Mammary epithelial cell (primary cell): ENCODE data around the gene MAPK13.

Experiments used
- CTCF ChIP-seq, 2 donors: IDR thresholded peaks in 1 of 2; conservative IDR thresholded peaks in 1 of 2; 2 replicates each; pipeline ENCODE4 v1.5.1; 2011 to 2012; ENCODE audit warnings: inconsistent platforms in 2 of 2, low read length in 2 of 2, mild to moderate bottlenecking in 2 of 2, control low read depth in 1 of 2, low read depth in 1 of 2; ENCODE audit not compliant: insufficient read depth in 1 of 2; ENCODE audit errors: extremely low read depth in 1 of 2
- EZH2 ChIP-seq: IDR thresholded peaks from 2 replicates; pipeline ENCODE4 v1.6.1; 2012; ENCODE audit warnings: low read length, inconsistent platforms, borderline replicate concordance

DNA sequence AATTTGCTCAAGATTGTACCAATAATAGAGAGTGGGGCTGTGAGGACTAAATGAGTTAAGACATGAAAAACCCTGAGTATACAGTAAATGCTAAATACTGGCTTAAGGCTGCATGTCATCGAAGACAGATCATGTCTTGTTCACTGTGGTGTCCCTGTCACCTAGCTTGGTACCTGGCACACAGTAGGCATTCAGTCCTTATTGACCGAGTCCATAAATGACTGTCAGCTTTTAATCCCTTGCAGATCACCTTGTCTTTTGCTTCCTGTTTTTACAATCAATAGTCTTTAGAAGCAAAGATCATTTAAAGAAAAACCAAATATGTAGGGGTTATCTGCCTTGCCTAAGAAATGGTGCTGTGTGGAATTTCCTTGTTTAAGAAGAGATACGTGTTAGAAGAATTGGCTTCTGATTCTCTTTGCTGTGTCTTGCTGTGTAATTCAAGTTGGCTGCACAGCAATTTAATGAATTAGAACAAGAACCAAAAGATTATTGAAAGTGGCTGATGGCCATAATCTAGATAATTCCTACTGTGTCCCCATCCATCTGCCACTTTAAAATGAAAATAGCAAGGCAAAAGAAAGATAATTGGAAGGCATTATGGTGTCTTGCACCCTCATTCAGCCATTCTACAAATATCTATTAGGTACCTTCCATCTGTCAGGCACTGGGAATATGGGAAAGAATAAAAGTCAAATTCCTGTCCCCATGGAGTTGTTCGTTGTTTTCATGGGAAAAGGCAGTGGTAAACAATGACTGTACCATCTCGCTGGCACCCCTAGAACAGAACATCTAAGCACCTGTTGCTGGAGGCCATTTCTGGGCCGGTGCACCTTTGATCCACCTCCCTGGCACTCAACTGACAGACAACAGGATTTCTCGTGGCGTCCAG, 12.4 kb upstream of the MAPK13 start:
- TF ChIP-seq CTCF (conservative IDR thresholded peaks at IDR 0.05 in 1 of 2, IDR thresholded peaks at IDR 0.05 in 1 of 2; ENCODE audit: extremely low read depth in 1 of 2, insufficient read depth in 1 of 2, low read depth in 1 of 2, low read length in 2 of 2) = no peak
- no peak for TF ChIP-seq EZH2
